ENCODE measurements around the gene HDAC4.

The HDAC4 gene

GRCh38 chr2:239015218-239015900 is 385.5 kb downstream of the HDAC4 start:
- Histone ChIP-seq H3K4me3 (ENCODE audit: low read depth in 1 of 2, low read length in 1 of 2) (no peak overlapping the region), H3K27ac (no peak overlapping the region), H3K9me3 (no peaks in the 10 kb centered on the region), H3K36me3 (no peaks in the 10 kb centered on the region), H3K27me3 (peaks cover 10% of the 10 kb centered on the region), H3K4me1 (ENCODE audit: control insufficient read depth in 1 of 2, insufficient read depth in 1 of 2, low read depth in 1 of 2, low read length in 1 of 2) (no peaks in the 10 kb centered on the region)
- TF ChIP-seq, protein P1, sequence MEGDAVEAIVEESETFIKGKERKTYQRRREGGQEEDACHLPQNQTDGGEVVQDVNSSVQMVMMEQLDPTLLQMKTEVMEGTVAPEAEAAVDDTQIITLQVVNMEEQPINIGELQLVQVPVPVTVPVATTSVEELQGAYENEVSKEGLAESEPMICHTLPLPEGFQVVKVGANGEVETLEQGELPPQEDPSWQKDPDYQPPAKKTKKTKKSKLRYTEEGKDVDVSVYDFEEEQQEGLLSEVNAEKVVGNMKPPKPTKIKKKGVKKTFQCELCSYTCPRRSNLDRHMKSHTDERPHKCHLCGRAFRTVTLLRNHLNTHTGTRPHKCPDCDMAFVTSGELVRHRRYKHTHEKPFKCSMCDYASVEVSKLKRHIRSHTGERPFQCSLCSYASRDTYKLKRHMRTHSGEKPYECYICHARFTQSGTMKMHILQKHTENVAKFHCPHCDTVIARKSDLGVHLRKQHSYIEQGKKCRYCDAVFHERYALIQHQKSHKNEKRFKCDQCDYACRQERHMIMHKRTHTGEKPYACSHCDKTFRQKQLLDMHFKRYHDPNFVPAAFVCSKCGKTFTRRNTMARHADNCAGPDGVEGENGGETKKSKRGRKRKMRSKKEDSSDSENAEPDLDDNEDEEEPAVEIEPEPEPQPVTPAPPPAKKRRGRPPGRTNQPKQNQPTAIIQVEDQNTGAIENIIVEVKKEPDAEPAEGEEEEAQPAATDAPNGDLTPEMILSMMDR (IDR thresholded peaks at IDR 0.05): no peak

DNA sequence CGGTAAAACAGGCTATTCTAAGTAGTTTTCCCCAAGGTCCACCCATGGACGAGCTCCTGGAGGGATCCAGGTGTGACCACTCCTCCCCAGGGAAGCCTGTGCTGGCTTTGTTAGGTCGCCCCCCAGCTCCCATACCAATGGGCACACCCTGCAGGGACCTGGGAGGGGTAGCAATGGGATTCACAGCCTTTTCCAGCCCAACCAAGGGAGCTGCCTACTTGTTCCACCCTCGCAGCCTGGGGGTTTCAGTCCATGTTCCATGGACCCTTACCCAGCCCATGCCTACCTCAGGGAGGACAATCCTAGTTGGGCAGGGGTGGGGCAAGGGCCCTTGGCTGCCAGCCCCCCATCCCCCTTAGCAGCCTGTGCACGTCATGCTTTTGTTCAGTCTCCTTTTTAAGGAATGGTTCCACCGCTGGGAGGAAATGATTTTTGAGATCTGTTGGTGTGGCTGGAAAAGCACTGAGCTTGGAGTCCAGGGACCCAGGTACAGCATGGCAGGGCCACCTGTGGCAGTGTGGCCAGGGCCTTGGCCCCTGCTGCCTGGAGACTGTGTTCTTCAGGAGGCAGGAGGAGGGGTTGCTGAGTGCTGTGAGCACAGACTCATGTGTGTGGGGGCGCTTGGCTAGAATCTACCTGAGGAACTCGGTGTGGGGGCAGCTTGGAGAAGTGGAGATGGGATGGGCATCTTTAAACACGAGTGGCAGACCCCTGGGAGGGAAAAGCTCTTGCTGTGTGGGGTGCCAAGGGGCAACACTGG is 386.2 kb downstream of the HDAC4 start:
- Histone ChIP-seq H3K4me1 (ENCODE audit: control insufficient read depth in 1 of 2, insufficient read depth in 1 of 2, low read depth in 1 of 2, low read length in 1 of 2) (no peaks in the 10 kb centered on the region), H3K36me3 (no peaks in the 10 kb centered on the region), H3K4me3 (ENCODE audit: low read depth in 1 of 2, low read length in 1 of 2) (no peak overlapping the region), H3K27ac (no peak overlapping the region), H3K9me3 (no peaks in the 10 kb centered on the region), H3K27me3 (peaks cover 12% of the 10 kb centered on the region)
- TF ChIP-seq, protein P1 (IDR thresholded peaks at IDR 0.05): no peak

DNA sequence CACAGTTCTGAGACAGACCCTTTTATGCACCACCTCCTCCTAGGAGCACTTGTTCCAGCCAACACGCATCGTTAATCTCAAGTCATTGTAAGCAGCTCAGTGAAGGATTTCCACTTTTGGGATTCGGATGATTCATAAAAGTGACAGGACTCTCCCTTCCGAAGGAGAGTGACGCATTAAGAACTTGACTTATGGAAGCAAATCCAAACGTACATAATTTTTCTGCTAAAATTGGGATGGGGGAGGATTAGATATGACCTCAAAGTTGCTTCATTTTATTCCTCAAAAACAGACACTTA is 387.2 kb downstream of the HDAC4 start:
- H3K9me3 ChIP-seq: no peaks in the 10 kb centered on the region
- TF ChIP-seq, protein P1 (IDR thresholded peaks at IDR 0.05): no peak
- no peaks in the 10 kb centered on the region for H3K4me1 ChIP-seq (ENCODE audit: control insufficient read depth in 1 of 2, insufficient read depth in 1 of 2, low read depth in 1 of 2, low read length in 1 of 2)
- peaks cover 15% of the 10 kb centered on the region for H3K27me3 ChIP-seq
- no peak overlapping the region for H3K4me3 ChIP-seq (ENCODE audit: low read depth in 1 of 2, low read length in 1 of 2)
- no peak overlapping the region for H3K27ac ChIP-seq
- H3K36me3 ChIP-seq: no peaks in the 10 kb centered on the region

DNA sequence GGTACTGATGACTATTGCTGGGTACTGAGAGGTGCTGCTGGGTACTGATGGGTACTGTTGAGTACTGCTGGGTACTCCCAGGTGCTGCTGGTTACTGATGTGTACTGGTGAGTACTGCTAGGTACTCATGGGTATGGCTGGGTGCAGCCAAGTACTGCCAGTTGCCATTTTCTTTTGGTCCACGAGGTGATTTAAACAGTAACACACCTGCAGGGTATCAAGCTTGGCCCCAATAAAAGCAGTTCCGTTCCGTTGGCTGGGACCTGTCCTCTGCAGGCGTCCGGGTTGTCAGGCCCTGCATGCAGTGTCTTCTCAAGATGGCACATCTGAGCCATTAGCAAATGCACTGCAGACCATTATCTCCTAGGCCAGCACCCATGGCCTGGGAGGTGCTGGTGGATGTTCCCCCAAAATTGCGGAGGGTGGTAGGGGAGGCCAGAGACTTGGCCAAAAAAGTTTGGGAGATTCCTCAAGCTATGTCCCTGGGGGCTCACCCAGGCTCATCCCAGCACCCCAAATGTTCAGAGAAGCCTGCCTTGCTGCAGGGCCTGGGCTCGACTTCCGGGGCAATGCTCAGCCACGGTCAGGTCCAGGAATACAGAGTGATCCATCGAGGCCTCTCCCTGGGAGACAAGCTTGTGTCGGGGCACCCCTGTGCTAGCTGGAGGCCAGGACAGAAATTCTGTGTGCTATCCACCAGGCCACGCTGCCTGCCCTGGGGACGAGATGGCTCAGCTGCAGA is 387.7 kb downstream of the HDAC4 start:
- Histone ChIP-seq H3K4me1 (ENCODE audit: control insufficient read depth in 1 of 2, insufficient read depth in 1 of 2, low read depth in 1 of 2, low read length in 1 of 2) (no peaks in the 10 kb centered on the region), H3K4me3 (ENCODE audit: low read depth in 1 of 2, low read length in 1 of 2) (no peak overlapping the region), H3K27ac (no peak overlapping the region), H3K9me3 (no peaks in the 10 kb centered on the region), H3K36me3 (no peaks in the 10 kb centered on the region), H3K27me3 (peaks cover 15% of the 10 kb centered on the region)
- TF ChIP-seq, protein P1 (IDR thresholded peaks at IDR 0.05): no peak

DNA sequence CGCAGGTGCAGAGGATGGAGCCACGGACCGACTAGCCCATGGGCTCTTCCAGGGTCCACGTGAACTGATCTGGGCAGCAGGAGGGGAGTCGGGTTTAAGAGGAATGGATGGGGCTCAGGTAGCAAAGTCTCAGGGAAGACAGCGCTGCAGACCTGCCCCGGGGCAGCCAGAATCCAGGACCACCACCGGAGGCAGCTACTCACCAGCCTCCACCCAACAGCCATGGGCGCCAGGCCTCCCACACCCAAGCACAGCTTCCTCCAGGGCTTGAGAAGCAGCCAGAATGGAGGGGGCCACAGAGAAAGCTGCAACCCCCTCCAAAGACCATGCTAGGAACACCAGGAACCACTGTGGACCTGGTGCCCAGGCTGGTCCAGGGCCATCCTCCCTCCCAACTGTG is 388.6 kb downstream of the HDAC4 start:
- Histone ChIP-seq H3K4me1 (ENCODE audit: control insufficient read depth in 1 of 2, insufficient read depth in 1 of 2, low read depth in 1 of 2, low read length in 1 of 2) (no peaks in the 10 kb centered on the region), H3K27ac (no peak overlapping the region), H3K9me3 (no peaks in the 10 kb centered on the region), H3K27me3 (peaks cover 17% of the 10 kb centered on the region), H3K4me3 (ENCODE audit: low read depth in 1 of 2, low read length in 1 of 2) (no peak overlapping the region), H3K36me3 (no peaks in the 10 kb centered on the region)
- TF ChIP-seq, protein P1 (IDR thresholded peaks at IDR 0.05): no peak
